Measurements from ENCODE around the gene FARSA. TPM values are rescaled to one million over a fixed set of nuclear protein-coding genes. Genes with fewer than 3 reads are reported as not detected.

Gene FARSA
- total and polyA plus RNA-seq, 10 of the 15 experiments (the other 5 are each of a cell fraction or from before 2014, with no cell fraction given): 20.3 to 212 (median 76.4) TPM

DNA sequence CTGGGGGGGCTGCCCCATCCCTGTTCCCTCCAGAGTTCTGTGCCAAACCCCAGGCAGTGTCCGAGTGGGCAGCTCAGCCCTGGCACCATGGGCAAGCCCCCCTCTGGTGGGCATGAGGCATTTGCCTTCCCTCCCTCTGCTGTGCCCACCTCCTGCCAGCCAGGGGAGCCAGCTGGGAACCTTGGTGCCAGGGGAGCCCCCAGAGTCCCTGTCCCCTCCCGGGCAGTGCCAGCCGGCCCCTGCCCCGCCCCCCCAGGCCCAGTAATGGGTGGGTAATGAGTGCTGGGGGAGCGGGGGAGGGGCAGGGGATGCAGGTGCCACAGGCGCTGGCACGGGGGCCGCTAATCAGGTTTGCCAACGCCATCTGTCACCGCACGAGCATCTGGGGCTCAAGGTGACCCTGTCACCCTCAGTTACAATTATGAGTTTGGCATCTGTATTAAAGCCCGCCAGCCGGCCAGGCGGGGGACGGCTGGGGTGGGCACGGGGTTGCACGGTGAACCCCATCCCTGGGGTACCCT is 41.8 kb upstream of the FARSA start:
- BruUV-seq (replicated peaks): no TSS peak
- no peak for ATAC-seq
- in situ Hi-C loops (cut with MboI) (loop anchor here (5.0 to 10.0 kb wide), 2 partner anchors 117 to 290 kb away; no protein-coding TSS in a partner anchor), intact Hi-C loops (cut with micrococcal nuclease; ENCODE audit: unreplicated experiment) (loop anchor here (5.0 kb wide), 3 partner anchors 57 to 302 kb away; no protein-coding TSS in a partner anchor)
- WGBS (ENCODE audit: insufficient coverage, insufficient replicate concordance, low lambda C conversion rate, missing lambda C conversion rate): 49% methylated on average over 13 of the region's 17 CpGs
- H3K36me3 ChIP-seq (ENCODE audit: control insufficient read depth in 2 of 2, insufficient read depth in 2 of 2, low read length in 1 of 2): no peaks in the 10 kb centered on the region
- TF ChIP-seq ASH2L (IDR thresholded peaks at IDR 0.05; ENCODE audit: borderline replicate concordance, low read depth) (no peak), SMAD5 (IDR thresholded peaks at IDR 0.05; ENCODE audit: low read depth) (no peak), SMARCA5 (IDR thresholded peaks at IDR 0.05) (no peak)
- TF ChIP-seq, protein P1, sequence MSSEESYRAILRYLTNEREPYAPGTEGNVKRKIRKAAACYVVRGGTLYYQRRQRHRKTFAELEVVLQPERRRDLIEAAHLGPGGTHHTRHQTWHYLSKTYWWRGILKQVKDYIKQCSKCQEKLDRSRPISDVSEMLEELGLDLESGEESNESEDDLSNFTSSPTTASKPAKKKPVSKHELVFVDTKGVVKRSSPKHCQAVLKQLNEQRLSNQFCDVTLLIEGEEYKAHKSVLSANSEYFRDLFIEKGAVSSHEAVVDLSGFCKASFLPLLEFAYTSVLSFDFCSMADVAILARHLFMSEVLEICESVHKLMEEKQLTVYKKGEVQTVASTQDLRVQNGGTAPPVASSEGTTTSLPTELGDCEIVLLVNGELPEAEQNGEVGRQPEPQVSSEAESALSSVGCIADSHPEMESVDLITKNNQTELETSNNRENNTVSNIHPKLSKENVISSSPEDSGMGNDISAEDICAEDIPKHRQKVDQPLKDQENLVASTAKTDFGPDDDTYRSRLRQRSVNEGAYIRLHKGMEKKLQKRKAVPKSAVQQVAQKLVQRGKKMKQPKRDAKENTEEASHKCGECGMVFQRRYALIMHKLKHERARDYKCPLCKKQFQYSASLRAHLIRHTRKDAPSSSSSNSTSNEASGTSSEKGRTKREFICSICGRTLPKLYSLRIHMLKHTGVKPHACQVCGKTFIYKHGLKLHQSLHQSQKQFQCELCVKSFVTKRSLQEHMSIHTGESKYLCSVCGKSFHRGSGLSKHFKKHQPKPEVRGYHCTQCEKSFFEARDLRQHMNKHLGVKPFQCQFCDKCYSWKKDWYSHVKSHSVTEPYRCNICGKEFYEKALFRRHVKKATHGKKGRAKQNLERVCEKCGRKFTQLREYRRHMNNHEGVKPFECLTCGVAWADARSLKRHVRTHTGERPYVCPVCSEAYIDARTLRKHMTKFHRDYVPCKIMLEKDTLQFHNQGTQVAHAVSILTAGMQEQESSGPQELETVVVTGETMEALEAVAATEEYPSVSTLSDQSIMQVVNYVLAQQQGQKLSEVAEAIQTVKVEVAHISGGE (CRISPR knock-in tag; IDR thresholded peaks at IDR 0.05): no peak
- TF ChIP-seq, protein P2, sequence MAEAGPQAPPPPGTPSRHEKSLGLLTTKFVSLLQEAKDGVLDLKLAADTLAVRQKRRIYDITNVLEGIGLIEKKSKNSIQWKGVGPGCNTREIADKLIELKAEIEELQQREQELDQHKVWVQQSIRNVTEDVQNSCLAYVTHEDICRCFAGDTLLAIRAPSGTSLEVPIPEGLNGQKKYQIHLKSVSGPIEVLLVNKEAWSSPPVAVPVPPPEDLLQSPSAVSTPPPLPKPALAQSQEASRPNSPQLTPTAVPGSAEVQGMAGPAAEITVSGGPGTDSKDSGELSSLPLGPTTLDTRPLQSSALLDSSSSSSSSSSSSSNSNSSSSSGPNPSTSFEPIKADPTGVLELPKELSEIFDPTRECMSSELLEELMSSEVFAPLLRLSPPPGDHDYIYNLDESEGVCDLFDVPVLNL (IDR thresholded peaks at IDR 0.05; ENCODE audit: low read depth, low read length): no peak
- no peak for FAIRE-seq
- no peaks in the 10 kb centered on the region for H3K4me1 ChIP-seq (ENCODE audit: control insufficient read depth, insufficient read depth, low read length)
- ChIA-PET POLR2A (interaction anchor here (0.5 to 0.6 kb wide), 2 partner anchors 10 to 99 kb away, joined by 3 to 5 read pairs; no protein-coding TSS in a partner anchor), CTCF (interaction anchor here (1.1 to 13.5 kb wide), 6 partner anchors 10 to 118 kb away, joined by 3 to 247 read pairs (median 42); no protein-coding TSS in a partner anchor), SMC1A (ENCODE audit: uncharacterized antibody, unreplicated experiment) (interaction anchor here (1.4 to 7.5 kb wide), 4 partner anchors 10 to 120 kb away, joined by 3 to 48 read pairs (median 35); no protein-coding TSS in a partner anchor), RAD21 (ENCODE audit: unreplicated experiment) (interaction anchor here (1.0 to 5.0 kb wide), 5 partner anchors 10 to 120 kb away, joined by 5 to 81 read pairs (median 13); no protein-coding TSS in a partner anchor)
- H3K4me3 ChIP-seq: no peak overlapping the region
- no peak overlapping the region for H3K9ac ChIP-seq (ENCODE audit: control insufficient read depth, insufficient read depth, low read length)
- no peak overlapping the region for H3K27ac ChIP-seq (ENCODE audit: control insufficient read depth, insufficient read depth)
- H3K9me3 ChIP-seq (replicated peaks; ENCODE audit: control insufficient read depth, insufficient read depth, low read length): no peaks in the 10 kb centered on the region
- H3K79me2 ChIP-seq (ENCODE audit: control insufficient read depth, insufficient read depth, low read length): no peaks in the 10 kb centered on the region
- no peak overlapping the region for H2AFZ ChIP-seq (ENCODE audit: control insufficient read depth, low read depth, low read length)
- H3K27me3 ChIP-seq (replicated peaks in 1 of 2; ENCODE audit: control insufficient read depth in 2 of 2, insufficient read depth in 2 of 2, low read length in 1 of 2): no peaks in the 10 kb centered on the region
- DNase-seq (ENCODE audit: low read depth, low spot score): no peak
- no peaks in the 10 kb centered on the region for H4K20me1 ChIP-seq (ENCODE audit: control insufficient read depth, insufficient read depth)
- no peak overlapping the region for H3K4me2 ChIP-seq (ENCODE audit: control insufficient read depth, insufficient read depth)

Data from GM12878 (cell line).